ENCODE results near the gene GBP2.

DNA sequence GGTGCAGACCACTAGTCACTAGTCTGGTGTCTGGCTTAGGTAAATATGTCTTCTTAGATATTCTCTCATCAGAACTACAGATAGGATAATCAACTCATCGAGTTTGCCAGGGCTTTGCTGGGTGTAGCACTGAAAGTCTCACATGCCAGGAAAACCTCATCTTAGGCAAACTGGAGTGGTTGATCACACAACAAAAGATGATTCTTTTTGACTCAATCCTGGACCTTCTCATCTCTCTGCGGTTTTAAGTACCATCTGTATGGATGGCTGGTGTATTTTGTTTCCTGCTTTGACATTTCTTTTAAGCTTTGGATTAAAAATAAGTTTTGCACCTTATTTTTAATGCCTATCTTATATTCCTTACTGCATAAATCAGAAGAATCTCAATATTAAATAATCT lies 11.3 kb downstream of the GBP2 start:
- TF ChIP-seq, protein P1, sequence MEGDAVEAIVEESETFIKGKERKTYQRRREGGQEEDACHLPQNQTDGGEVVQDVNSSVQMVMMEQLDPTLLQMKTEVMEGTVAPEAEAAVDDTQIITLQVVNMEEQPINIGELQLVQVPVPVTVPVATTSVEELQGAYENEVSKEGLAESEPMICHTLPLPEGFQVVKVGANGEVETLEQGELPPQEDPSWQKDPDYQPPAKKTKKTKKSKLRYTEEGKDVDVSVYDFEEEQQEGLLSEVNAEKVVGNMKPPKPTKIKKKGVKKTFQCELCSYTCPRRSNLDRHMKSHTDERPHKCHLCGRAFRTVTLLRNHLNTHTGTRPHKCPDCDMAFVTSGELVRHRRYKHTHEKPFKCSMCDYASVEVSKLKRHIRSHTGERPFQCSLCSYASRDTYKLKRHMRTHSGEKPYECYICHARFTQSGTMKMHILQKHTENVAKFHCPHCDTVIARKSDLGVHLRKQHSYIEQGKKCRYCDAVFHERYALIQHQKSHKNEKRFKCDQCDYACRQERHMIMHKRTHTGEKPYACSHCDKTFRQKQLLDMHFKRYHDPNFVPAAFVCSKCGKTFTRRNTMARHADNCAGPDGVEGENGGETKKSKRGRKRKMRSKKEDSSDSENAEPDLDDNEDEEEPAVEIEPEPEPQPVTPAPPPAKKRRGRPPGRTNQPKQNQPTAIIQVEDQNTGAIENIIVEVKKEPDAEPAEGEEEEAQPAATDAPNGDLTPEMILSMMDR (IDR thresholded peaks at IDR 0.05), result no peak
- TF ChIP-seq EP300 (IDR thresholded peaks at IDR 0.05; ENCODE audit: borderline replicate concordance in 1 of 2, low read depth in 1 of 2, low read length in 1 of 2), result no peak
- TF ChIP-seq, protein P2, sequence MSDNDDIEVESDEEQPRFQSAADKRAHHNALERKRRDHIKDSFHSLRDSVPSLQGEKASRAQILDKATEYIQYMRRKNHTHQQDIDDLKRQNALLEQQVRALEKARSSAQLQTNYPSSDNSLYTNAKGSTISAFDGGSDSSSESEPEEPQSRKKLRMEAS (IDR thresholded peaks at IDR 0.05; ENCODE audit: low read depth), result no peak
- TF ChIP-seq EZH2phosphoT487 (IDR thresholded peaks at IDR 0.05; ENCODE audit: borderline replicate concordance, low read depth), result no peak
- no peak for TF ChIP-seq RFX5 (IDR thresholded peaks at IDR 0.05; ENCODE audit: low read length)
- no peak for TF ChIP-seq TAF1 (IDR thresholded peaks at IDR 0.05; ENCODE audit: borderline replicate concordance, low read depth, low read length)

Measured in SK-N-SH (cell line).